ENCODE data around the gene ACRV1. TPM values are rescaled to one million over a fixed set of nuclear protein-coding genes. Genes with fewer than 3 reads are reported as not detected.

ACRV1 gene
- total RNA-seq, 1 donor from 2014 or later: not detected

GRCh38 chr11:125621995-125622394 lies 58.7 kb downstream of the ACRV1 start:
- H3K27me3 ChIP-seq (ENCODE audit: low read depth): no peaks in the 10 kb centered on the region
- H3K4me1 ChIP-seq: peaks cover 17% of the 10 kb centered on the region
- intact Hi-C loops (cut with DNase I): no loop called here
- peaks cover 51% of the 10 kb centered on the region for H3K36me3 ChIP-seq
- H3K4me3 ChIP-seq: no peak overlapping the region
- TF ChIP-seq CTCF (IDR thresholded peaks at IDR 0.05): no peak
- no peak for ATAC-seq
- no peaks in the 10 kb centered on the region for H3K9me3 ChIP-seq
- no peak overlapping the region for H3K27ac ChIP-seq
- no peak for DNase-seq

Other genes starting within 250 kb of the ACRV1 start
- gene FEZ1, start 184.6 kb downstream of the ACRV1 start, total RNA-seq: 23.4 TPM
- gene EI24, start 111.4 kb downstream of the ACRV1 start, total RNA-seq: 56.8 TPM
- 101 TPM for gene STT3A, start 88.0 kb downstream of the ACRV1 start, total RNA-seq
- 3.5 TPM for gene CHEK1, start 55.7 kb downstream of the ACRV1 start, total RNA-seq
- not detected for gene PATE1, start 65.4 kb upstream of the ACRV1 start, total RNA-seq
- not detected for gene PATE2, start 98.0 kb upstream of the ACRV1 start, total RNA-seq
- gene PATE3, start 107.3 kb upstream of the ACRV1 start, total RNA-seq: not detected
- not detected for gene PATE4, start 152.5 kb upstream of the ACRV1 start, total RNA-seq
- gene HYLS1, start 206.8 kb upstream of the ACRV1 start, total RNA-seq: 4.5 TPM
- 10.0 TPM for gene PUS3, start 222.4 kb upstream of the ACRV1 start, total RNA-seq
- gene DDX25, start 223.7 kb upstream of the ACRV1 start, total RNA-seq: not detected